GF-D8 (cell line): ENCODE measurements around the gene MYZAP.
"Not testable (repeated sequence)": the region's sequence is repeated elsewhere in the genome, so short reads cannot be mapped to it uniquely, and the experiment has no call there.

Source experiments
- DNase-seq: peaks from one replicate; lab custom pipeline; 2025; lab: John Stamatoyannopoulos, UW

The MYZAP gene

DNA sequence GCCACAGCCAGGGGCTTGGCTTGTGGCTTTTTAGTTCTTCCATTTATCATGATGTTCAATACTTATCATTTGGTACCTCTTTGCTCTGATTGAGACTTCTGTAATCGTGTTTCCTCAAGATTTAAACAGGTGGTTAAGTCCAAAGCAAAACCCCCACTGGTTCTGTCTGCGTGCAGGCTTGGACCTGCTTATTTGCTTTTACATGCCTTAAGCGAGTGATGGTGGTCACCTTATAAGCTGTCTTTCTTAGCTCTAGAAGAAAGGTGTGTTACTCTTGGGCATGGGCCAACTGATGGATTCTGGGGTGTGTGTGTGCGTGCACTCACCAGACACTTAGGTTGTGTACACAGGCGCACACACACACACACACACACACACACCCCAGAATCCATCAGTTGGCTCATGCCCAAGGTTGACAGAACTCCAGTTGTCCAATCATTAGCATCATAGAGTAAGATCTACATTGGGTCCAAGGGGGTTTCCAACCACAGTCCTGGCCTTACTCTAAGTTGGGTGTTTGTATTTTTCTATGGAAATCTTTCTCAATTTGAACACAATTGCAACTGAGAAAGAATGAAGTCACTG lies 1.2 kb downstream of the MYZAP start:
- DNase-seq, result no peak

DNA sequence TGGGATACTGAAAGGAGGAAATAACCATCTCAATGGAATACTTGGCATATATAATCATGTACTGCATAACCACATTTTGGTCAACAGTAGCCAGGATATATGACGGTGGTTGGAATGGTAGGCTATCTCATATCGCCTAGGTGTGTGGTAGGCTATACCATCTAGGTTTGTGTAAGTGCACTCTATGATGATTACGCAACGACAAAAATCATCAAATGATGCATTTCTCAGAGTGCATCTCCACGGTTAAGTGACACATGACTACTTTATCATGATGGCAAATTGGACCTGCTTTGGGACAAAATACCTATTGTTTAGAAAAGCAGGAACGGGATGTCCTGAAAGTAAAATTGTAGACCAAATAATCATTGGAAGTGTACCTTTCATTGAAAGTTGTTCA lies 2.8 kb downstream of the MYZAP start:
- DNase-seq, result no peak

DNA sequence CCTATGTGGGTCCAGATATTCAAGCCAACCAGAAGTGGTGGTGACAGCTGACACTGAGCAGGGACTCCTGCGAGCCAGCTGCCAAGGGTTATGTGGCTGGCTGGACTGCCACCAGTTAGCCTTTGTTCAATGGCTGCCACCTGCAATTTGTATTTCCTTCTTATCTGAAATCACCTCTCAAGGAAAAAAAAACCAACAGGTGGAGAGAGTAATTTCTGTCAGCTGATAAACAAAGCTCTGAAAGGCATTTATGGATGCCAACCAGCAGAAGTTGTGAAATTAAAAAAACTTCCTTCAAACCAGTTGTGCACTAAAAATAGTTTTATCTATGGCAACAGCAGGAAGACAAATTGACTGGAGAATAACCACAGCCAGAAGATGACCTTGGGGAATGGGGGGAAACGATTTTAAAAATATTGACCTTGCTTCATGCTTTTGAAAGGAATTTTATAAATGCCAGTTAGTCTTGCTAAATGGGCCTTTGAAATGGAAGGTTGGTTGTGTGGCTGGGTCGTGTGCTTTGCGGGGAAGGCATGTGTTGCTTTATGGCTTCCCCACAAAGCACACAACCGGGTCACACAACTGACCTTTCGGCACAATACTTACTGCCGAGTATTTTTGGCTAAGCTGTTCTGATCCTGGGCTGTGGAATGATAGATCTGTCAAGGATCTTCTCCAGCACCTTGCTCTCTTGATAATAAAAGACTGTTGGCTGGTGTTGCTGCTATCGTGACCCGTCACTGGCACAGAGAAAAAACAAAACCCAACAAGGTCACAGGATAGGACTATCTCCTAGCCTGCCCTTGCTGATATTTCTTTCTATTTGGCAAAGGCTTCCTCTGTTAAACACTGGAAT lies 3.5 kb downstream of the MYZAP start:
- peak; percentile 4 for DNase-seq

DNA sequence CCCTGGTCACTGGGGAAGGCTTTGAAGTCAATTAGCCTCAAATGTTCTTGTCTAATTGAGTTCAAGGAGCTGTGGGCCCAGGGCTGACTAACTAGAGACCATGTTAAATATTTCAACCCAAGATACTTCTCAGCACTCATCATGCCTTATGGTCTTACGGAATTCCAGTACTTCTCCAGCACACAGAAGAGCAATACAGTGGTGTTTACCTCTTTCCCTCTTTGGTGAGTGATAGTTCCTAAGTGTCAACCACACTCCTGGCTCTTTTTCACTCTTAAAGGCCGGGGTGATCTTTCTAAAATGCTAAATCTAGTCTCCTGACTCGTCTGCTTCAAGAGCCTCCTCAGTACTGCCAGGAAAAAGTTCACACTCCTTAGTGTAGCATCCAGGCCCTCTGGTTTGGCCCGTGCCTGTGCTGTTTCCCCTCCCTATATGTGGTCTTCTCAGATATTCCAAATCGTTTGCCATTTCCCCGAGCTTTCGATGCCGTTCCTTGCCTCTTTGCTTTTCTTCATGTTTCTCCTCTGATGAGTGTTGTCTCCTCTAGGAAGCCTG lies 4.7 kb downstream of the MYZAP start:
- no peak for DNase-seq

DNA sequence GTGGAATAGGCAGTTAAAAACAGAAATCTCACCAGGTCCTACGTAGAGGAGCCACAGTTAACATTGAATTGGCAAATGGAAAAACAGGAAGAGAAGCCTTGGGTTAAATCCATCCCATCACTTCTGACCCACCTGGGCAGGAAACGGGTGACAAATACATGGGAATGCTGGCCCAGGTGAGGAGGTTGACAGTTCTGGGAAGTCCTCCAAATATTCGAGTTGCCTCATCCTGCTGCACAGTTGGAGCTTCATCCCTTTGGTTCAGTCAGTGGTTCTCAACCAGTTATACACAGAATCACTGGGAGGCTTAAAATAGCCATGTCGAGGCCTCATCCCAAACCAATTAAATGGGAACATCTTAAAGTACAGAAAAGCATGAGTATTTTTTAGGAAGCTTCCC lies 5.3 kb downstream of the MYZAP start:
- DNase-seq, result no peak

DNA sequence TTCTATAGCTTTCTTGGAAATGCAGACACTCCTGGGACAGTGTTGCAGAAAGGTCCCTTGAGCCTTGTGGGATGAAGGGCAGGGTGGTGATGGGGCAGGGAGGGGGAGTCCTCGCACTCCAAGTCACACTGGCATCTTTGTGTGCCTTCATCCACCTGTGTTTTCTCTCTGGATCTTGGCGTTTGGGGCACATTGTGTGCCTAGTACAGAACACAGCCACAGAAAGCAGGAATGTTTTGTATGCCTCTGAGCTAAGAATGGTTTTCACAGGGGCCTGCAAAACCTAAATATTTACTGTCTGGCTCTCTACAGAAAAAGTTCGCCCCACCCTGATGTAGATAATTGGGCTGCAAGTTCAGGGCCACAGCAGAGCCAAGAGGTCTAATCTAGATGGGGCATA lies 5.7 kb downstream of the MYZAP start:
- DNase-seq, result no peak

DNA sequence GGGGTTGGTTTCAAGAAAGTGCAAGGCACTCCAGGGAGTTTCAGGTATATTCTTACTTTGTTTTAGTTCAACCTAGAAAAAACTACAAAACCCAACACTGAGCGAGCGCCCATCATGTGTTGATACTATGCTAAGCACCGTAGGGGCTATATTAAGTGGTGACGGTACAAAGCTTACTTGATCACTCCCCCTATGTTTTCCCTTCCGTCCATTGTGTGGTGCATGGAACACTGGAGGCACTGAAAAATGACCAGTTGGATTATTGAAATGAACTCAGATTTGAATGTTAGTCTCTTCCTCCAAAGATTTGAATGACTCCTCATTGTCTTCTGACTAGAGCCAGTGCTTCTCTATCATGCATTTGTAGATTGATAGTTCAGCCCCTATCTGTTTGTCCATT lies 6.6 kb downstream of the MYZAP start:
- DNase-seq, result no peak

DNA sequence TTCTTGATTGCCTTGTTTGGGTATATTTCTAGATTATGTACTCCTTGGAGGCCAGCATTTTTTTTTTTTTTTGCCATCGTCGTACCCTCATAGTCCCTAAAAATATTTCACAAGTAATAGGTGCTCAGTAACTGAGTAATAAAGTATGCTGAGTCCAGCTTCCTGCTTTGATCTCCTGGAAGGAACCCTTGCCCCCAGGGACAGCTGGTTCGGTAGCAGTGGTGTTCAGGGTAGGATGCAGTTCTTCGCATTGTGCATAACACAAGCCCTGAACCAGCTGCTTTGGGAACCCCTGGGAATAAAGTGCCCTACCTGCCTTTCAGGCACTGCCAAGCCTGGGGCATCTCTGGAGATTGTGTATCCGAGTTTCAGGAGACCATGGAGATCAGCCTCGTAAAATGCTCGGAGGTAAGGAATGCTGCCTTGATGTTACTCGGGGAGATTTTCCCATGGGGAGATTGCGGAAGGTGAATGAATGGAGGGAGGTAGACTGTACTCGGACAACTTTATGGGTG lies 7.6 kb downstream of the MYZAP start:
- DNase-seq, result no peak

DNA sequence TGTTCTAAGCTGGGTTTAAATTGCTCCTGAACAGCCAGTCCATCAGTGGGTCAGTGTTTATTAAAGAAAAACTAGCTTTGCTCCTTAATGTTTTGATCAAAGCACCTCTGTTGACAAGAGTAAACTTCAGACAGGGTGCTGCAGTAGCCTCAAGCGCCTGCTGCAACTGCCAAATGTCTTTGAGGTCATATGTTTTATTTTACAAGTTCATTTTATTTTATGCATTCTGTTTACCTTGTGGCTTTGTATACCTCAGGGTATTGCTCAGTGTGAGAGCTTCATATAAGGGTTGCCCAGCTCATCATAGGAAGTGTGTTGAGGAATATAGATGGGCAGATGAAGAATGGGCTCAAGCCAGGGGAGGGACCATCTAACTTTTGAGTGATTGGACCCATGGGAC lies 8.5 kb downstream of the MYZAP start:
- no peak for DNase-seq

DNA sequence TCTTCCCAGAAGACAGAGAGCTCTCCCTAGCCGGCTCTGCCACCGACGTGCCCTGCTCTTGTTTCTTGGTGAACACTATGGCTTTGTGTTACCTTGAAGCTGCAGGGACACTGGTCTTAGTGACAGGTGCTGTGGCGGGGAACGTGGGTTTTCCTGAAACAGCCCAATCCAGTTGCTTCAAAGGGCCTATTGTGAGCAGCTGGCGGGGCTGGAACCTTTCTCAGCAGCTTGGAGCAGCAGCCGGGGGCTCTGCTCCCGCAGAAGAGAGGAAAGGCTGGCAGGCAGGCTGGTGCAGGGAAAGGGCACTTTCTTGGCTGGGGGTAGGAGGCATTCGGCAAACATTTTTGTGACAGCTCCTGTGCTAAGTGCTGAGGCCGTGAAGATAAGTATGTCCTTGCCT lies 12.8 kb downstream of the MYZAP start:
- DNase-seq, result no peak

DNA sequence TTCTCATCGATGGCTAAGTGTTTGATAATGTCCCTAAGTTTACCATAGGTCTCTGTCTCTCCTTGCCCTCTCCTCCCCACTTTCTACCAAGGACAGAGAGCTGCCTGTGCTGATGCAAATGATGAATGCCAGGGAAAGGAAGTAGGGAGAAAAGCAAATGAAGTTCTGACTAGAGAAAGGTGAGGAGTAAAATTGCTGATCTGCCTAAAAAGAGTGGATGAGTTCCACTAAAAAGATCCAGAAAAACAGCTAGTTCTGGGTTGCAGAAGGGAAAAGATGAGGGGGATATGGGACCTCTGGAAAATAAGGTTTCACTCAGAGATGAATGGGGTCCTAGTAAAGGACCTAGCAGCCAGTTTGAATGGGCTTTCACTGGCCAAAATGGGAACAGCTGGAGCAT lies 13.8 kb downstream of the MYZAP start:
- no peak for DNase-seq

DNA sequence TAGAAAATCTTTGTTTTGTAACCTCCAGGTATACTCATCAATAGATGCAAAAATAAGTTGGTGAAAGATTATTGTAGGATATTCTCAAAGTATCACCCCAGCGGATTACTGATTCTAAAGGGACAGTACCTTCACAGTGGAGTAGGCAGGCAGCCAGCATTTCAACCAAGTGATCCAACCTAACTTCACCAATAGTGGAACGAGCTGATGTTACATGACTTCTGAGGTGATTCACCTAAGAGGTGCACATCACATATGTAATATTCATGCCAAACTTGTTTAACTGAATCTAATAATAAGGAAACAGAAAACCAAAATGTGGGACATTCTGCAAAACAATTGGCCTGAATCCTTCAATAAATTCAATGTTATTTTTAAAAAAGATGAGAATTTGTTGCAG lies 14.3 kb downstream of the MYZAP start:
- no peak for DNase-seq

DNA sequence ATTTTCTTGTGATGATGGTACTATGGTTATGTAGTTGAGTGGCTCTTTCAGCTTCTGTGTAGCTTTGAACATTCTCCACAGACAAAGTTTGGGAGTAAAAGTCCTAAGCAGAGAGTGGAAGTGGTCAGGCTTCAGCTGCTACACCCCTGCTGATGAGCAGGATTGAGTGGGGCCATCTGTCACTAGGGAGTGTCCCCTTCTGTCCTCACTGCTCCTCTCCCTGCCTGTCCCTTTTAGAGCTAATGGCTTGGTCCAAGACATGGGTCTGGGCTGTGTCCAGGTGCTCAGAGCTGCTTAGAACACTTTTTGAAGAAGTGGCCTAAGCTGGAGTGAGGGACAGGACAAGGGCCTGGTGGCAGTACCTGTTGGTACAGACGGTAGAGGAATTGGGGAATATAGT lies 15.1 kb downstream of the MYZAP start:
- no peak for DNase-seq

DNA sequence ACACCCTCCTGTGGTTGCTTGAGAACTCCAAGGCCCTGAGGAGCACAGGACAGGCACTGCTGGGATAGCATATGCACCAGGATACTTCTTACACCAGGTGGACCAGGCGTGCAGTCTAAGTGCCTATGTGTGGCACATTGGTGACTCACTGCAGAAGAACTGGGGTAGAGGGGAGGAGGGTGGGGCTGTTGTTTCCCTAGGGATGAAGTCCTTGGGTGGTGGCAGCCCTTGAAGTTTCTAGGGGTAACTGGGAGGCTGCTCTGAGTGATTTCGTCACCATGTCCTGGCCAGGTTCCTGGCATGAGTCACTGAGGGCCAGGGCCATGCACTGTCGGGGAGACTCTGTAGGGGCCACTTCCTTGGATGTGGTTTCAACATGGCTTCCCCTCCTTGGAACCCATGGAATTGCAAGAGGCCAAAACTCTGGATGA lies 15.9 kb downstream of the MYZAP start:
- no peak for DNase-seq

DNA sequence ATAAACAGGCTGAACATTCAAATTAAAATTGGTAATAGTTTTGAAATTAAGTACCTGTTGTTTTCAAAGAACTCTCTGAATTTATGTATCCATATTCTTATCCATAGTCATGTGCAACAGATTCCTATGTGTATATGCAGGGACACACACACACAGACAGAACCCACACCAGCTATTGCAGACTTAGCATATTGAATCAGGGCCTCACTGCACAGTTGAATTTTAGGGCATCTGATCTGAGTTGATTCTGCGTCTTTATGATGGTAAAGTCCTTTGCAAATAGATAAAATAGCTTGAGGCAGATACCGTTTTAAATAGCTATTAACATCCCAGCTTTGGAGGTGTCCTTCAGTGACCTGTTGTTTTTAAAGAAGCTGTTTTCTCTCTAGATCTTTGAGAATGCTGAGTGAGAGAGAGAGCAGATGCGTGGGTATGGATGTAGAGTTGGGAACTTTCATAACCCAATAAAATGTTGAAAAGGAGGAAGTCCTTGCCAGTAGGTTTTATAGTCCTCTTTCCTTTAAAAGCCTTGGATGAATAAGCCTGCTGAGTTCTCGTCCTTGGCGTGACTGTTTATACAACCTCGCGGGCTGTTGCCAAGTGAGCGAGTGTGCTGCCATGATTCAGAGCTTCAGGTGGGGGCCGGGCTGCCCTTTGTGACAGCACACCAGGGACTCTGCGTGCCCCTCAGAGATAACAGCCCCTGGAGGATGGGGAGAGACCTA lies 18.3 kb downstream of the MYZAP start:
- DNase-seq, result peak; percentile 11

DNA sequence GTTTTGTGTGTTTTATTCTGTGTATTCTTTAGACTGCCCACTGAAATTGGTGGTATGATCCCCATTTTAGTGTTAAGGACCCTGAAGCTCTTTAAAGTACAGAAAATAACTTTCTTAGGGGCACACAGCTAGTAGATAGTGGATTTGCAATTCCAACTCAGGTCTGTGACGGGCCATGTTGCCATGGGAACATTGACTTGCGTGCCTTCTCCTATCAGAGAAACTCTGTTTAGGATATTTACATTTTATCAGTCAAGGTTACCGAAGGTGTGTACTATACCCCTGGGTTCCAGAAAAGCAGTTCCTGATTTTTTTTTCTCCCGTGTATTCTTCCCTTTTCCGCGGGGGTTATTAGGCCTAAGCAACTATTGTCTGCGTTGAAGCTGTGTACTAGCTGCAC lies 19.4 kb downstream of the MYZAP start:
- DNase-seq, result no peak

DNA sequence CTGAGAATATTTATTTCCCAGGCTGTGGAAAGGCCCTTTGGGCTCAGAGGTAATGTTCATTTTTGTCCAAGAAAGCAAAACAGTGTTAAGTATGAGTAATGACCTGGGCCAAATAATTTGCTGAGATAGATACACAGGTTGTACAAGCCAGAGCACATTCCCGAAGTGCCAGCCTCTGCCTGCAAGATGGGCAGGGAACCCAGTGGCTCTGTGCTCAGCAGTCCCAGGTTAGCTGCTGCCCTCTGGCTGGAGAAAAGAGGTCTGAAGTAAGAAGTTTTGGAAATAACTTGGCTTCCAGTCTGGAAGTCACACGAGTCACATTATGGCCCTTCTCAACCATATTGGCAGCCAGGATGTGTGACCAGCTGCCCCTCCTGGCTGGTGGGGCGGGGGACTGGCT lies 20.2 kb downstream of the MYZAP start:
- DNase-seq, result no peak

DNA sequence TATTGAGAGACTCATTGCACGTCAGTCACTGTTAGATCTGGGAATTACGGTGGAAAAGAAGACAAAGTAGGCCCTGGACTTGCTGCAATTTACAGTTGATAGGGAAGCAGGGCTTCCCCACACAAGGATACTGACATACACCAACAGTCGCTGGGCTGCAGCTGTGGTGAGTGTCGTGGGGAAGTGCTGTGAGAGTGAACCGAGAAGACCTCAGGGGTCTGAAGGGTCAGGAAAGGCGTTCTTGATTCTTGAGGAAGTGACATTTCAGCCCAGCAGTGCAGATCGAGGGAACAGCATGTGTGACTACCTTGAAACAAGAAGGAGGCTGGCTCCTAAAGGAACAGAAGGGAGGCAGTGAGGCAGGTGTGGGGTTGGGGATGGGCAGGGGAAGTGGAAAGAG lies 22.5 kb downstream of the MYZAP start:
- no peak for DNase-seq

DNA sequence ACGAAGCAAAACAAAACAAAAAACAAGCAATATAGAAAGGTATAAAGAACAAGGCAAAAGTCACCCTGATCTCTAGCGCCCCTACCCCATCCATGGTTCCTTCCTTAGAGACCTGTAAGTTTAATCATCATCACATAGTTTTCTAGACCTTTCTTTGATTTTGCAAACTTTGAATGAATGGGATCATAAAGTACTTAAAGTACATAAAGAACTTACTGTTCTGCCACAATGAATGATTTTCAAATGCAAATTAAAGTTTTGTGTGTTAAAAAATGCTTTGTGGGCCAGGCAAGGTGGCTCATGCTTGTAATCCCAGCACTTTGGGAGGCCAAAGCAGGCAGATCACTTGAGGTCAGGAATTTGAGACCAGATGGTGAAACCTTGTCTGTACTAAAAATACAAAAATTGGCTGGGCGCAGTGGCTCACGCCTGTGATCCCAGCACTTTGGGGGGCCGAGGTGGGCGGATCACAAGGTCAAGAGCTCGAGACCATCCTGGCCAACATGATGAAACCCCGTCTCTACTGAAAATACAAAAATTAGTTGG lies 24.3 kb downstream of the MYZAP start:
- not testable (repeated sequence) for DNase-seq

DNA sequence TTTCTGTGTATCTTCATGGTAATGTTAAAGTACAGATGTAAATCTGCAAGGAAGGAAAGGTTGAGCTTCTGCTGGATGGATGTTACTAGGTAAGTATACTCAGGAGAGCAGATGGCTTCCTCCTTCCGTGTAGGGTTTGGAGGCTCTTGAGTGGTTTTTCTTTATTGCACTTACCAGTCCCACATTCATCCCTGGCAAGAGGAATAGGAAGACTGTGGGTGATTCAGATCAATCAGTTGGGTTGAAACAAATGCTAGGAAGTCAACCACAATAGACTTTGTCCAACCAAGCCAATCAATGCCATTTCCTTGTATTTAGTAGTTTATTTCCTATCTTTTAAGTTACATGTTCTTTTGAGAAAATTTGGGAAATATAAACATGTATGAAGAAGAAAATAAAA lies 26.6 kb downstream of the MYZAP start:
- DNase-seq, result no peak

DNA sequence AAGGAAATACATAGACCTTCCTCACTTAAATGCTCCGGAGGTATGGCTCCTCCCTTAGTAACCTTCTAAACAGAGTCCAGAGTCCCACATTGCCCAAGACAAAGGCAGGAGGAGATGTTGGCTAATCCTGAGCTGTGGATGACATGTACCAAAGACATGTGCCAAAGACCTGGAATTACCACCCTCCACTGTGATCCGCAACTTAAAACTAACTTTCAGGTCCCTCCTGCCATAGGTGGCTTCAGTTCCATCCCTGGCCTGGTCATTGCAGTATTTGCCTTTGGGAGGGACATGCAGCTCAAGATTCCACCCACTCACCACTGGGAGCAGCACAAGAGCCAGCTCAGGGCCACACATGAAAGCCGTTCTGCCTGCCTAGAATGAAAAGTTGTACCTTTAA lies 28.0 kb downstream of the MYZAP start:
- no peak for DNase-seq

DNA sequence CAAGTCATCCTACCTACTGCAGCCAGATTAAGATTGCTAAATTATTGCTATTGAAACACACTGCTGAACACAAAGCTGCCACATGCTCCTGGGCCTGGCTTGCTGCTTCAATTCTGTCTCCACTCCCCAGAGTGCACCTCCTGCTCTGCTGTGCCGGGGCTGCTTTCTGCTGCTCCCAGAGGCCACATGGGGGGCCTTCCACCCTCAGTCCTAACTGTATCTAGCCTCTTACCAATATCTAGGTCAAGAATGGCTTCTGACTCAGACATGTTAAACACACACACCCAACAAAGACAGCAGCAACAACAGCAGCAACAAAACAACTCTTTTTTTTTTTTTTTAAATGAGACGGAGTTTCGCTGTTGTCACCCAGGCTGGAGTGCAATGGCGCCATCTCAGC lies 33.0 kb downstream of the MYZAP start:
- no peak for DNase-seq
